ENCODE data around the gene GSN. TPM values are rescaled to one million over a fixed set of nuclear protein-coding genes. Genes with fewer than 3 reads are reported as not detected.

GSN gene
- polyA plus RNA-seq, 1 experiment: 421 TPM

DNA sequence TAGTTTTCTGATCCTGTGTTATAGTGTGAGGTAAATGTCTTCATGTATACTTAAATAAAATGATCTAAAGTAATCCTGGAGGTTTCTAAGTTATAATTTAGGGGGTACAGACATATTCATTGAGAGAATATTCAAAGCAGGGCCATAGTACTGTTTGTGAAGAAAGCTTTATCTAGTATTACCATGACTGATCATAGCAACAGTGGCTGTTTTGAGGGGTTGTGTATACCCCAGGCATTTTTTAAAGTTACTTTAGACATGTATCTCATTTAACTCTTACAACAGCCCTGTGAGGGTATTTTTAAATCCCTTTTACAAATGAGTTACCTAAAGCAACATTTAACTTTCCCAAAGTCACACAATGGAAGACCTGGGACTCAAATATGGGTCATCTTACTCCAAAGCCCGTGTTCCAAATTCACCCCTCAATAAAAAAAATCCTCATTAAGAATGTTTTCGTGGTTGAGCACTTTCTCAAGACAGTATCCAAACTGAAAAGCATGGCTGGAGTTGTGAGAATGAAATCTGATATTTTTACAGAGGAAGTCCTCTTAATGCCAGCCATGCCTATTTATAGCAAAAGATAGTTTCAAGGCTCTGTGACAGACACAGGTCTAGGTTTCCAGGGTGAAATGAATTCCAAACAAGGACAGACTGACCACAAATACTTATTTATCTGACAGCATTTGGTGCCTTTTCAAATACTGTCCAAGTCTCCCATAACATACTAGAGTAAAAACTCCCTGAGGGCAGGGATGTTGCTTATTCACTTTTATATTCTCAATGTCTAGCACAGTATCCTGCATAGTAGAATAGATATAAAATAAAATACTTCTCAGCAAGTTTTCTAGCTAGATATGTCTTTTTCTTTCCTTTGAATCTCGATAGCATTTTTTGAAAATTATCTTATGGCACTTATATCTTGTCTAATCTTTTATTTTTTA lies 91.7 kb downstream of the GSN start:
- no peak for DNase-seq (ENCODE audit: low read depth, low spot score)
- no peak overlapping the region for H3K4me3 ChIP-seq (ENCODE audit: low read depth, low read length)
- CTCF ChIA-PET: interaction anchor here (1.2 to 1.9 kb wide), 2 partner anchors 40 kb away, joined by 3 to 11 read pairs; no protein-coding TSS in a partner anchor
- TF ChIP-seq, protein P1, sequence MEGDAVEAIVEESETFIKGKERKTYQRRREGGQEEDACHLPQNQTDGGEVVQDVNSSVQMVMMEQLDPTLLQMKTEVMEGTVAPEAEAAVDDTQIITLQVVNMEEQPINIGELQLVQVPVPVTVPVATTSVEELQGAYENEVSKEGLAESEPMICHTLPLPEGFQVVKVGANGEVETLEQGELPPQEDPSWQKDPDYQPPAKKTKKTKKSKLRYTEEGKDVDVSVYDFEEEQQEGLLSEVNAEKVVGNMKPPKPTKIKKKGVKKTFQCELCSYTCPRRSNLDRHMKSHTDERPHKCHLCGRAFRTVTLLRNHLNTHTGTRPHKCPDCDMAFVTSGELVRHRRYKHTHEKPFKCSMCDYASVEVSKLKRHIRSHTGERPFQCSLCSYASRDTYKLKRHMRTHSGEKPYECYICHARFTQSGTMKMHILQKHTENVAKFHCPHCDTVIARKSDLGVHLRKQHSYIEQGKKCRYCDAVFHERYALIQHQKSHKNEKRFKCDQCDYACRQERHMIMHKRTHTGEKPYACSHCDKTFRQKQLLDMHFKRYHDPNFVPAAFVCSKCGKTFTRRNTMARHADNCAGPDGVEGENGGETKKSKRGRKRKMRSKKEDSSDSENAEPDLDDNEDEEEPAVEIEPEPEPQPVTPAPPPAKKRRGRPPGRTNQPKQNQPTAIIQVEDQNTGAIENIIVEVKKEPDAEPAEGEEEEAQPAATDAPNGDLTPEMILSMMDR (IDR thresholded peaks at IDR 0.05; ENCODE audit: low read depth, low read length): no peak
- no peaks in the 10 kb centered on the region for H3K27me3 ChIP-seq (ENCODE audit: control insufficient read depth, insufficient read depth, low read length)
- H3K27ac ChIP-seq (ENCODE audit: low read depth, low read length): no peak overlapping the region
- H3K9me3 ChIP-seq (ENCODE audit: control insufficient read depth, insufficient read depth, low read length): no peaks in the 10 kb centered on the region
- POLR2A ChIA-PET: no interaction called here

DNA sequence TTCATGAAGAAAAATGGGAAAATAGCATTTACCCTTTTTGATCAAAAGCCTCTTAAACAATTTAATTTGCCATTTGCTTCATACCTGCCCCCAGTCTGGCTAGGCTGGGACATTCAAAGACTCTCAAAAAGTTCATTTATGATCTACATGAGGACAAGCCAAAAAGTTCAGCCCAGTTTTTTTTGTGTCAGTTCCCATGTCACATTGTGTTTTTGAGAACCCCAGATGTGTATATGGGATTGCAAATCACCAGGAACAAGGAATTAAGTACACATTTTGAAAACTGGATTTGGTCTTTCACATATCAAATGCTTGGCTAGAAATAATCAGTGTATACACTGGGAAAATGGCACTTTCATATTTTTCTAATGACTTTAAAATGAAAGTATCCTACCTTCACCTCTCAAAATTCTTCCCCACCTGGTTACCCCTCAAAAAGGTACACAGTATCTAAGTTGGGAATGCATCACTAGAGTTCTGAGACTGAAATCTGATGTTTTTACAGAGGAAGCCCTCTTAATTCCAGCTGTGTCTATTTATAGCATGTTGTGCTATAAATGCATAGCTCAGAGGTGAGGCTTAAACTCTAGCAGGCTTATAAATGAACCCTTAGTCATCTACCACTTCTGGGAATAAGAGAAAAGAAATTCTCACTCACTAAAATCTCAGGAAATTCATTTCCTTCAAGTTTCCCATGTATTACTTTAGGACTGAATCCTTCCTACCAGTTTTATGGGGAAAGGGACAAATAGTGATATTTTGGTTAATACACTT lies 92.8 kb downstream of the GSN start:
- CTCF ChIA-PET: interaction anchor here (0.7 to 1.2 kb wide), 2 partner anchors 41 to 93 kb away, joined by 3 to 7 read pairs; partner anchors contain the start of gene GSN
- DNase-seq (ENCODE audit: low read depth, low spot score): no peak
- Histone ChIP-seq H3K4me3 (ENCODE audit: low read depth, low read length) (no peak overlapping the region), H3K9me3 (ENCODE audit: control insufficient read depth, insufficient read depth, low read length) (no peaks in the 10 kb centered on the region), H3K27me3 (ENCODE audit: control insufficient read depth, insufficient read depth, low read length) (no peaks in the 10 kb centered on the region), H3K27ac (ENCODE audit: low read depth, low read length) (peak overlapping the region; percentile 58)
- TF ChIP-seq, protein P1 (IDR thresholded peaks at IDR 0.05; ENCODE audit: low read depth, low read length): no peak
- POLR2A ChIA-PET: interaction anchor here (0.6 to 0.8 kb wide), 3 partner anchors 8 to 561 kb away, joined by 4 to 9 read pairs (median 9); no protein-coding TSS in a partner anchor

DNA sequence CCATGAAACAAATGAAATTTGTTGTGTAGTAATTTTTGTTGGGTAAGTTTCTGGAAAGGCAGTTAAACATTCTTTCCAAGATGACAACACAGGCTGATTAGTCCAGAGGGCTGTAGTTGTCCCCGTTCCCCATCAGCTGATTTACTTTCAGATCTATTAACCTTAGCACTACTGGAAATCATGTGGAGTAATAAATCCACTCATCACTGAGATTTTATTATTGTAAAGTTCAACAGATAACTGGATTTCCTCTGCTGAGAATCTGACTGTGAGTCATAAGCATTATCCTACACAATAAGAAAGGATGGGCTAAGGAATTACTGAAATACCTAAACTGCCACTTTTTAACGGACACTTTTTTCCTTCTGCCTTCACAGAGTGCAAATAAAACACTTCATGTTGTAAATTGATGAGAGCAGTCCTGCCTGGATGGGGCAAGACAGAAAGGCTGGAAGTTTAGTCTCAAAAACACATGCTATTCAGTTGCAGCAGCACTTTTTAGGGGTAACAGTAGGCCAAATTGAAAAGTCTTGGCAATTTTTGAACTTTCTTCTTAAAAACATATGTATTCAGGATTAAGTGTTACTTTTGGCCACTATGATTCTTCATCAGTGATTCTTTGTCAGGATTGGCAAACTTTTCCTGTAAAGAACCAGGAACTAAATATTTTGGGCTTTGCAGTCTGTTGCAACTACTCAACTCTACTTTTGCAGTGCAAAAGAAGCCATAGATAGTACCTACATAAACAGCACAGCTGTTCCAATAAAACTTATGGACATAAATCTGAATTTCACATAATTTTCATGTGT lies 95.1 kb downstream of the GSN start:
- no peak overlapping the region for H3K27ac ChIP-seq (ENCODE audit: low read depth, low read length)
- H3K27me3 ChIP-seq (ENCODE audit: control insufficient read depth, insufficient read depth, low read length): no peaks in the 10 kb centered on the region
- DNase-seq (ENCODE audit: low read depth, low spot score): no peak
- ChIA-PET CTCF (interaction anchor here (1.2 kb wide), 1 partner anchor 43 kb away, joined by 6 read pairs; no protein-coding TSS in a partner anchor), POLR2A (interaction anchor here (1.9 kb wide), 1 partner anchor 12 kb away, joined by 7 read pairs; no protein-coding TSS in a partner anchor)
- 0 out of 2 replicates have a peak overlapping the region, but pooled peaks have one; percentile 26 for H3K4me3 ChIP-seq (ENCODE audit: low read depth, low read length)
- H3K9me3 ChIP-seq (ENCODE audit: control insufficient read depth, insufficient read depth, low read length): no peaks in the 10 kb centered on the region
- TF ChIP-seq, protein P1 (IDR thresholded peaks at IDR 0.05; ENCODE audit: low read depth, low read length): no peak

DNA sequence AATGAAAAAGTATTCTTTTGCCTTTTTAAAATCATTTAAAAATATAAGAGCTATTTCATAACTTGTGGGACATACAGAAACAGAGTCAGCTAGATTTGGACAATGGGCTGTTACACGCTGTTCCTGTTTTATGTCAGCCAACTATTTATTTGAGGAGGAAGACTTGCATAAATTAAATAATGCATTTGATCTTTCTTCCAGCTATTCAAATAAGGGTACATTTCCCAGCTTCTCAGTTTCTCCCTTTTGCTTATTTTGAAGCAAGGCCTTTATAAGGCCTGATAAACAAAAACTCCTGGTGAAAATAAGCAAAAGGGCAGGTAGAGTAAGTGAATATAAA lies 95.6 kb downstream of the GSN start:
- Histone ChIP-seq H3K9me3 (ENCODE audit: control insufficient read depth, insufficient read depth, low read length) (no peaks in the 10 kb centered on the region), H3K27me3 (ENCODE audit: control insufficient read depth, insufficient read depth, low read length) (no peaks in the 10 kb centered on the region), H3K4me3 (ENCODE audit: low read depth, low read length) (no peak overlapping the region), H3K27ac (ENCODE audit: low read depth, low read length) (no peak overlapping the region)
- TF ChIP-seq, protein P1 (IDR thresholded peaks at IDR 0.05; ENCODE audit: low read depth, low read length): no peak
- CTCF ChIA-PET: no interaction called here
- DNase-seq (ENCODE audit: low read depth, low spot score): no peak
- POLR2A ChIA-PET: interaction anchor here (1.9 kb wide), 1 partner anchor 13 kb away, joined by 7 read pairs; no protein-coding TSS in a partner anchor

All from AG04450 (cell line).